ENCODE data around the gene NADK. TPM values are rescaled to one million over a fixed set of nuclear protein-coding genes. Genes with fewer than 3 reads are reported as not detected.

NADK gene
- total and polyA plus RNA-seq, 10 of the 15 experiments (the other 5 are each of a cell fraction or from before 2014, with no cell fraction given) = 1.1 to 93.2 (median 46.9) TPM

DNA sequence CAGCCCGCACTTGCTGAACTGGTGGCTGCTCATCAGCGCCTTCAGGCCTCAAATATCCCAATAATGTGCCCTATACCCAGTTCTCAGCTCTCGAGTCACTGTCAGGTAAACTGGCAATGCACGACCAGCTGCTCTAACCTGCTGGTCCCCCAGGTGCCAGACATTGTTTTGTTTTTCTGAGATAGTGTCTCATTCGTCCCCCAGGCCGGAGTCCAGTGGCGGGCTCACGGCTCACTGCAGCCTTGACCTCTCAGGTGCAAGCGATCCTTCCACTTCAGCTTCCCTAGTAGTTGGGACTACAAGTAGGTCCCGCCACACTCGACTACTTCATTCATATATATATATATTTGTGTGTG is 1.0 kb upstream of the NADK start:
- Histone ChIP-seq H3K9me3 (replicated peaks; ENCODE audit: control insufficient read depth, insufficient read depth, low read length) (no peaks in the 10 kb centered on the region), H3K79me2 (ENCODE audit: control insufficient read depth, insufficient read depth, low read length) (peaks cover 37% of the 10 kb centered on the region), H3K4me1 (ENCODE audit: control insufficient read depth, insufficient read depth, low read length) (peaks cover 56% of the 10 kb centered on the region), H3K36me3 (ENCODE audit: control insufficient read depth in 2 of 2, insufficient read depth in 2 of 2, low read length in 1 of 2) (no peaks in the 10 kb centered on the region; a peak in 1 of 4 replicates), H3K4me3 (peak overlapping the region; percentile 63; the same call in 1 of the 2 replicates), H3K27me3 (replicated peaks in 1 of 2; ENCODE audit: control insufficient read depth in 2 of 2, insufficient read depth in 2 of 2, low read length in 1 of 2) (no peaks in the 10 kb centered on the region), H3K27ac (ENCODE audit: control insufficient read depth, insufficient read depth) (peak overlapping the region; percentile 98), H2AFZ (ENCODE audit: control insufficient read depth, low read depth, low read length) (peak overlapping the region; percentile 29; the same call in 1 of the 2 replicates), H3K4me2 (ENCODE audit: control insufficient read depth, insufficient read depth) (peak overlapping the region; percentile 98), H4K20me1 (ENCODE audit: control insufficient read depth, insufficient read depth) (no peaks in the 10 kb centered on the region), H3K9ac (ENCODE audit: control insufficient read depth, insufficient read depth, low read length) (peak overlapping the region; percentile 76)
- TF ChIP-seq CHD4 (IDR thresholded peaks at IDR 0.05) (no peak), GATAD2B (conservative IDR thresholded peaks at IDR 0.05; ENCODE audit: low read depth) (no peak), MTA2 (IDR thresholded peaks at IDR 0.05; ENCODE audit: low read depth) (no peak), ATF3 (IDR thresholded peaks at IDR 0.05; ENCODE audit: borderline replicate concordance, extremely low read depth, low read depth, low read length) (no peak), WRNIP1 (IDR thresholded peaks at IDR 0.05; ENCODE audit: borderline replicate concordance, low read depth, low read length) (no peak; the same call in 1 of the 2 replicates), ESRRA (IDR thresholded peaks at IDR 0.05; ENCODE audit: low read length) (no peak), ZSCAN29 (IDR thresholded peaks at IDR 0.05) (no peak), ZBED1 (IDR thresholded peaks at IDR 0.05; ENCODE audit: borderline replicate concordance) (no peak), NFXL1 (IDR thresholded peaks at IDR 0.05; ENCODE audit: borderline replicate concordance) (no peak), ZNF24 (IDR thresholded peaks at IDR 0.05) (no peak), STAT3 (IDR thresholded peaks at IDR 0.05; ENCODE audit: low read depth, low read length) (no peak), CBX3 (IDR thresholded peaks at IDR 0.05; ENCODE audit: borderline replicate concordance, low read depth) (no peak), SMARCA5 (IDR thresholded peaks at IDR 0.05) (0 out of 2 replicates have a peak, but pooled peaks have one; percentile 9), ZNF207 (IDR thresholded peaks at IDR 0.05; ENCODE audit: borderline replicate concordance) (0 out of 2 replicates have a peak, but pooled peaks have one; percentile 5), MXI1 (IDR thresholded peaks at IDR 0.05; ENCODE audit: low read depth, low read length) (0 out of 2 replicates have a peak, but pooled peaks have one; percentile 5)
- RAD21 ChIA-PET (ENCODE audit: unreplicated experiment) = interaction anchor here (1.0 to 2.1 kb wide), 6 partner anchors 10 to 128 kb away, joined by 3 to 33 read pairs (median 7); no protein-coding TSS in a partner anchor
- in situ Hi-C loops (cut with MboI) = no loop called here
- CTCF ChIA-PET = interaction anchor here (0.5 to 2.8 kb wide), 9 partner anchors 8 to 130 kb away, joined by 3 to 16 read pairs (median 5); no protein-coding TSS in a partner anchor
- SMC1A ChIA-PET (ENCODE audit: uncharacterized antibody, unreplicated experiment) = interaction anchor here (1.0 to 2.3 kb wide), 9 partner anchors 20 to 127 kb away, joined by 3 to 12 read pairs (median 5); no protein-coding TSS in a partner anchor
- FAIRE-seq (no peak), DNase-seq (ENCODE audit: low read depth, low spot score) (no peak), ATAC-seq (peak; percentile 0; the same call in 2 of the 3 replicates)
- 7% methylated on average over 11 of the region's 11 CpGs for WGBS (ENCODE audit: insufficient coverage, insufficient replicate concordance, low lambda C conversion rate, missing lambda C conversion rate)
- POLR2A ChIA-PET = interaction anchor here (0.7 to 2.8 kb wide), 8 partner anchors 10 to 129 kb away, joined by 3 to 14 read pairs (median 4); no protein-coding TSS in a partner anchor
- BruUV-seq (replicated peaks) = TSS peak; percentile 76
- intact Hi-C loops (cut with micrococcal nuclease; ENCODE audit: unreplicated experiment) = loop anchor here (5.0 kb wide), 1 partner anchor 113 kb away; the partner anchor contains the start of gene GNB1
